HG03280 (cell line): ENCODE measurements around the gene KIF3B.
"Not testable (repeated sequence)": the region's sequence is repeated elsewhere in the genome, so short reads cannot be mapped to it uniquely, and the experiment has no call there.

Experiments used
- ATAC-seq: cut with Tn5 transposase; IDR thresholded peaks from one replicate; pipeline ENCODE4 v1.9.1; 2021; ENCODE audit warnings: mild to moderate bottlenecking, moderate library complexity; ENCODE audit not compliant: unreplicated experiment

Gene KIF3B

GRCh38 chr20:32327087-32327681 is 49.7 kb downstream of the KIF3B start:
- no peak for ATAC-seq

GRCh38 chr20:32329817-32330554 is 52.5 kb downstream of the KIF3B start:
- no peak for ATAC-seq

DNA sequence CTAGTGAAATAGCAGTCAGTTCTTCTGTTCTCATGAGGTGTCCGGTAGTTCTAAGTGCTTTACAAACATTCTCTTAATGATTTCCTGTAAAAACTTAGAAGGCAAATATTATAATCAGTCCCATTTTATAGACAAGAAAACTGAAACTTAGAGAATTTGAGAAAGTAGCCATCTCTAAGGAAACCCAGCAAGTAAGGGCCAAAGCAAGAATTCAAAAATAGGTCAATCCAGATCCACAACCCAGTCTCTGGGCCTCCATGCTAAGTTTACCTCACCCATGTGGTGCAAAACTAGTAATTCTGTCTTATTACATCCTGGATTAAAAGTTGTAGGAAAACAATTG is 53.1 kb downstream of the KIF3B start:
- no peak for ATAC-seq

DNA sequence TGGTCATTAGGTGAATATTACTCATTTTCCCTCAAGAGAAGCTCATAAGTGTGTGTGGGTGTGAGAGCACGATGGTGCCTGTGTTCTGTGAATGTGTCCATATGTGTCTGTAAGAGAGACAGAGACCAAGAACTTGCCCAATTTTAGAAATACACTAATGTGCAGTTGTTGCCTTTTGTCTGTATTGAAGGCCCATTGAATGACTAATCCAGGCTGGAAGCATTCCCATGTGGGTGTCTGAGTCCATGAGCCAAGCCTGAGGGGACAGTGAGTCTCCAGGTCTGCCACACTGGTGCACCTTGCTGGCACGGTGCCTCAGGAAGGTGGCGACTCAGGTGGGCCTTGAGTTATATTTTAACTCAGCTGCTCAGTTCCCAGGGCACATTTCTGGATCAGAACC is 55.2 kb downstream of the KIF3B start:
- ATAC-seq = peak; percentile 4

GRCh38 chr20:32333181-32333987 is 55.9 kb downstream of the KIF3B start:
- ATAC-seq = peak; percentile 55

- ATAC-seq = peak; percentile 31
Measured at GRCh38 chr20:32333988-32334885, 56.8 kb downstream of the KIF3B start.

DNA sequence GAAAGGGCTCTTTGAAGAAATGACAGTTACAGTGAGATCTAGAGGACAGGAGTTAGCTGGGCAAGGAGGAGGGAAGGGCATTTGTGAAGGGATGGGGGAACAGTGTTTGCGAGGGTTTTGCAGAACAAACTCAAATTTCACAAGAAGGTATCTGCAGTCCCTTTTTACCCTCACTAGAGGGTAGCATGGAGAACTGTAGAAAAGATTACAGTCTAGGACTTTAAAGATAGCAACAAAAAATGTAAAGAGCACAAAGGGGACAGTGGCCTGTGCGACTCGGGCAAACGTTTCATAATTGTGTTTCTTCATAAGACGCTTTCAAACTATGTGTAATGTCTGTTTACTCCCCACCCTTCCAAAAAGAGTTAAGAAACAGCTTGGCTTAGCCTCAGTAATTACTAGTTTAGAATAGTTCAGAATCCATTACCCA is 59.5 kb downstream of the KIF3B start:
- no peak for ATAC-seq

DNA sequence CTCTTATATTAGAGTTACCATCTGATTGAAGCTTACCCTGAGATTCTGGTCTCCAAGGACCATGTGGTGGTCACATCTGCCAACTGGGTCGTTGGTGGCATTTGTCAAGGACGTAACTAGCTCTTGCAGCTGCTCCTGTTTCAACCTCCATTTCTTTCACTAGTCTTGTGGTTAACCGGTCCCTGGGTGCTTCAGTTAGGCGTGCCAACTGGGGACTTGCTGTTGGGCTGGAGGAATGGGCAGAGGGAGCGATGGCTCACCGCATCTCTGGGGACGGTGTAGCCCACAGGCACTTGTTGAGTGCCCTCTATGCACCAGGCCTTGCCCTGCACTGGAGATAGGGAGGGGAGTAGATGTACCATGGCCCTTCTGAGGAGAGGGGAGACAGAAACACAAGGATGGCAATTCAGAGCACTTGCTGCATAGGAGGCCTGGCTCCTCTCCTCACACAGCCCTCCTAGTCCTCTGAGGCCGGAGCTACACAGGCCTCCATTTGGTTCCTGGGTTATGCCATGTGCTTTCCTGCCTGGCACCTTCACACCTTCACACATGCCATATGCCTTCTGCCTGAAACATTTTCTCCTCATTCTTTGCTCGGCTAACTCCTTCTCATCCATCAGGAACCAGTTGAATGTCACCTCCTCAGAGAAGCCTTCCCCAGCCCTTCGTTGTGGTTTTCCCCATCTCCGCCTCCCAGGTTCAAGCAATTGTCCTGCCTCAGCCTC is 60.6 kb downstream of the KIF3B start:
- ATAC-seq = no peak

GRCh38 chr20:32338665-32339064 is 61.2 kb downstream of the KIF3B start:
- no peak for ATAC-seq

- no peak for ATAC-seq
Measured at GRCh38 chr20:32339116-32339515, 61.7 kb downstream of the KIF3B start.

- ATAC-seq = not testable (repeated sequence)
Measured at GRCh38 chr20:32341053-32341452, 63.6 kb downstream of the KIF3B start.

DNA sequence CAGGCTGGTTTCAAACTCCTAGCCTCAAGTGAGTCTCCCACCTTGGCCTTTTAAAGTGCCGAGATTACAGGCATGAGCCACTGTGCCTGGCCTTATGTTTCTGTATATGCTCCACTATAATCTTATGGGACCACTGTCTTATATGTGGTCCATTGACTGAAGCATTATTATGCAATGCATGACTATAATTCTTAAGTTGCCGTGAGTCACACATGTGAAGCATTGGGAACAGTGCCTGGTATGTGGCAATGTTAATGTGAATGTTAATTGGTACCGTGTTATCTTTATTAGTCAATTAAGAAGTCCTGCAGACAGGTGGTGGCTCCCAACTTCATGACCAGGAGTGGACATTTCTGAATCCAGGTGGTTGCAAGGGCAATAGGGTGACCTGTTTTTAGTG is 66.0 kb downstream of the KIF3B start:
- ATAC-seq = no peak

DNA sequence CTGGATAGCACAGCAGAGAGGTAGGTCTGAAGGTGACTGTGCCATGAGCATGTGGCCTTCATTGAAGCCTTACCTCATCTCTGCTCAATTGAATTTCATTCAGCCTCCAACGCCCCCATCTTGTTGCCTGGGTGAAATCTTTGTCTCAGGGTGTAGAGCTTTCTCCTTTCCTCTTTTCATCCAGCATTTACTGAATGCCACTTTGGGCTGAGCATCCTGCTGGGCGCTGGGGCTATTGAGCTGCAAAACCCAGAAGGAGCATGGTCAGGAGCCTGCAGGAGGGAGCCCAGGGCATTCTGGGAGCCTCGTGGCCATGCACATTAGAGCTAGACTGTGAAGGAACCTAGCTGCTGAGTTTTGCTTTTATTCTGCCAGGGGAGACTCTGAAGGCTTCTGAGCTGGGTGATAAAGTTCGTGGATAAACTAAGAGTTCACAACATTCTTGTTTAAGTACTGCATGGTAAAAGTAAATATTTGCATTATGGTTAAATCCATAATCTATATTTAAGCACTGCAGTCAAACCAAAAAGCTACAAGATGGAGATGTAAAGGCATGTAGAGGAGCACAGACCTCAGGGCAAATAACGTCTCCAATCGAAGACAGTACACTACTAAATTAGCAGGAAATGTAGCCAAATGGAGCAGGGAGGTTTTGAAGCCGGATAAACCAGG is 67.5 kb downstream of the KIF3B start:
- ATAC-seq = no peak

DNA sequence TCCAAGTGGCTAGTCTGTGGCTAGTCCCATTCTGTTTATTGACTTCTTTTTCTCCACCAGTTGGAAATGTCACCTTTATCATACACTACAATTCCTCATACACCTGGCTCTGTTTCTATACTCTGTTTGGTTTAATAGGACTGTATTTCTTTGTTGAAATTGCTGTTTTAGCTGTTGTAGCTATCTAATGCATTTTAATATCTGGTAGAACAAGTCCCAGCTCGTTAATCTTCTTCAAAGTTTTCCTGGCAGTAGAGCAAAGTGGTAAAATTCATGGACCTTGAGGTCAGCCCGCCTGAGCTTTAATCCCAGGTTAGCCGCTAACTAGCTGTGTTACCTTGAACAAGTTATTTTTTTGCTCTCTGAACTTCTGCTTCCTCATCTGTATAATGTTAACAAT is 70.8 kb downstream of the KIF3B start:
- ATAC-seq = no peak

DNA sequence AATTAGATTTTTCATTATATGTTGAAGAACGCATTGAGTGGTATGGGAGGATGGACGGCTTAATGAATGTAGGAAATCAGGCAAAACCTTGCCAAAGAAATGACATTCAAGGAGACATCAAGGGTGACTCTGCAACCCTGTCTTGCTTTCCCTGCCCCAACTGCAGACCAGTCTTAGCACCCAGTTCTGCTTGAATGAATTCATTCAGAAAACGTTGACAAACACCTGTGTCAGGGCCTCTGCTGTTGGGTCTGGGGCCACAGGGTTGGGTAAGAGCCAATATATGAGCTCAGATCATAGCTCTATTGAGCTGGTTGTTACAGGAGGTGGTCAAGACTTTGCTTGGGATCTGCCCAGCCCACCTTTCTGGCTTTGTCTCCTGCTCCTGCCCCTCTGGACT is 73.0 kb downstream of the KIF3B start:
- no peak for ATAC-seq

GRCh38 chr20:32352121-32352720 is 74.8 kb downstream of the KIF3B start:
- no peak for ATAC-seq

DNA sequence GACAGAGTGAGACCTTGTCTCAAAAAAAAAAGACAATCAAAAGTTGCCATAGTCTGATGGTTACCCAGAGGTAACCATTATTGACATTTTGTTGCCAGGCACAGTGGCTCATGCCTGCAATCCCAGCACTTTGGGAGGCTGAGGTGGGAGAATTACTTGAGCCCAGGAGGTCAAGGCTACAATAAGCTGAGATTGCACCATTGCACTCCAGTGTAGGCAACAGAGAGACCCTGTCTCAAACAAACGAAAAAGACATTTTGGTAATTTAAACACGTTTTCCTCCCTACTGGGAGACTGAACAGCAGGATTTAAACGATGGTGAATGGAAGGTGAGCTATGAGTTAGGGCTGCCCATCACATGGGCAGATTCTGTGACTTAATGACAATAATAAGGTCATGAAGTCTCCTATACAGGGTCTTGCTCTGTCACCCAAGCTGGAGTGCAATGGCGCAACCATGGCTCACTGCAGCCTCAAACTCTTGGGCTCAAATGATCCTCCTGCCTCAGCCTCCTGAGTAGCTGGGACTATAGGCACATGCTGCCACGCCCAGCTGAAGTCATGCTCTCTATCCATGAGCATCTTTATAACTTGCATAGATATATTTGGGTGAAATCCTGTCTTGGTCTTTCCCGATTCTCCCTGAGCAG is 76.5 kb downstream of the KIF3B start:
- ATAC-seq = no peak

- no peak for ATAC-seq
Measured at GRCh38 chr20:32354592-32355416, 77.4 kb downstream of the KIF3B start.
